Stimulated activated CD4-positive, alpha-beta T cell treated with anti-CD3 and anti-CD28 coated beads, Interleukin-2, amount 100 ng/mL, for 48 hours (primary cell): ENCODE measurements around the gene FSCN2.

ENCODE experiments used
- DNase-seq, 2 donors: peaks; one replicate each; pipeline ENCODE4 v3.0.0-alpha.2; 2020

The FSCN2 gene

GRCh38 chr17:81513753-81514488 is 14.3 kb upstream of the FSCN2 start:
- DNase-seq: no peak

- DNase-seq: no peak
Measured at GRCh38 chr17:81514489-81514738, 13.8 kb upstream of the FSCN2 start.

GRCh38 chr17:81514739-81515529 is 13.2 kb upstream of the FSCN2 start:
- DNase-seq: peak; percentile 64 to 68

- DNase-seq: no peak
Measured at GRCh38 chr17:81515530-81516041, 12.6 kb upstream of the FSCN2 start.

DNA sequence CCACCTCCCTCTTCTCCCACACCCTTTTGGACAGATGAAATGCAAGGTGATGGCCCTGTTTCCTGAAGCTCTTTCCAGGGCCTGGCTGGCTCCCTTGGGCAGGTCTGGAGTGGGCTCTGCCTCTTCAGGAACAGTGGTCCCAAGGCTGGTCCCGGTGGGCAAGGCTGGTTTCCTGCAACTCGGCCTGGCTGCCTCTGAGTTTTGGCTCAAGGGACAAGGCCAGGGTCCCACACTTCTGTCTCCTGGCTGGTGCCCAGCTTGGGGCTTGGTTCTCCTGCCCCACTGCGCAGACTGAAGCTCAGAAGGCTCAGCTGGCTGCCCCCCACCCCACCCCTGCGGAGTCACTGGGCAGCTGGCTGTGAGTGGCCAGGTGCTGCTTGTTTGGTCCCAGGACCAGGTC is 11.7 kb upstream of the FSCN2 start:
- DNase-seq: no peak

DNA sequence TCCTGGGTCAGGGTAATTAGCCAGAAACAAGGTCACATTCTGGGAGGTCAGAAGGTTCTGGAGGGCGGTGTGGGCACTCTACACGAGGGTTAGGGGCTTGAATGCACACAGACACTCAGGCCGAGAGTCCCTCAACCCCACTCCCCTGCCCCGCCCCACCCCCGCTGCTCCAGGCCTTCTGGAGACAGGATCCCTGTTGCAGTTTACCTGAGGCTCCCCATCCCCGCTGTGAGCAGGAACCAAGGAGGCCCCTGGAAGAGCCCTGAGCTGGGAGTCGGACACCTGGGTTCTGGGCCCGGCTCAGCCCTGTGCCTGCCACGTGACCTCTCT is 11.2 kb upstream of the FSCN2 start:
- DNase-seq: no peak

GRCh38 chr17:81517339-81518112 is 10.7 kb upstream of the FSCN2 start:
- DNase-seq: no peak

- DNase-seq: no peak
Measured at GRCh38 chr17:81518113-81518784, 9.9 kb upstream of the FSCN2 start.

- DNase-seq: no peak
Measured at GRCh38 chr17:81518785-81519283, 9.3 kb upstream of the FSCN2 start.

GRCh38 chr17:81519284-81520020 is 8.7 kb upstream of the FSCN2 start:
- peak in 1 of 2 donors; percentile 41 for DNase-seq

- no peak for DNase-seq
Measured at GRCh38 chr17:81520021-81520901, 7.9 kb upstream of the FSCN2 start.

GRCh38 chr17:81522491-81523401 is 5.4 kb upstream of the FSCN2 start:
- DNase-seq: no peak

GRCh38 chr17:81523402-81524038 is 4.7 kb upstream of the FSCN2 start:
- DNase-seq: no peak

DNA sequence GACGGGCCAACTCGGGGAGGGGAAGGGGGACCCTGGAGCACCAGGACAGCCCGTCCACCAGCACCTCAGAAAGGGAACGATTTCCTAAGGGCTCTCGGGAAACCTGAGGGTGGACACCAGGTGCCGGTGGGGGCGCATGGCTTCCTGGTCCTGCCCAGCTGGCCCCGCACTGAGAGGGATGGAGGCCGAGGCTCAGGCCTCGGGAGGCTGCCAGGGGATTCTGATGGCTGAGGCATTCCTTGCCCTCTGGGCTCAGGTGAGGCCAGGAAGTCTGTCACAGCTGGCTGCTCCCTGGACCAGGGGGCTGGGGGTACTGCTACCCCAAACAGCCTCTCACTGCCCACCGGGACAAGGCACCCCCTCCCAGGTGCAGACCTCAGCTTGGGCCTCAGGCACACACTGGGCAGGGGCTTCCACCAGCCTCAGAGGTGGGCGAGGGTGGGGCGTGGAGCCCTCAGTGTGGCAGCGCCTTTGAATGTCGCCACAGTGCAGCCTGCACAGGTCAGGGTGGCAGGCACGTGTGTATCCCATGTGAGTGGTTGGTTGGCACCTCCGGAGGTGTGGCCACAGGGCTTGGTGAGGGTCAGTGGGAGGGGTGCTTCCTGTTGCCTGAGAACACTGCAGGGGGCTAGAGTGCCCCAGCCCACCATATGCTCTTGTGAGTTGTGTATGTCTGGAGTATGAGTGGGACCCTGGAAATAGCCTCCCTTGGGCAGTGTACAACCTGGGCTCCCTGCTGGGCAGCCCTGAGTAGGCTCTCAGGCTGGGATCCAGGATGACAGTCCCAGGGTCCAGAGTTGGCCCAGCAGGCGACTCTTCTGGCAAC is 3.9 kb upstream of the FSCN2 start:
- DNase-seq: no peak

DNA sequence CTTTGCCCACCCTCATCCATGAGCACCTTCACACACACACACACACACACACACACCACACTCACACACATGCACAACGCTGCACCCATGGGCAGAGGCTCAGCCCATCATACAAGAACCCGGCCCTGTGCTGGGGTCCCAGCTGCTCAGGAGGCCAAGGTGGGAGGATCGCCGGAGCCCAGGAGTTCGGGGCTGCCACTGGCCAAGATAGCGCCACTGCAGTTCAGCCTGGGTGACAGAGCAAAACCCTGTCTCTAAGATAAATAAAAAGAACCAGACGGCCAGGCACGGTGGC is 3.4 kb upstream of the FSCN2 start:
- DNase-seq: no peak

GRCh38 chr17:81526662-81527571 is 1.3 kb upstream of the FSCN2 start:
- no peak for DNase-seq

DNA sequence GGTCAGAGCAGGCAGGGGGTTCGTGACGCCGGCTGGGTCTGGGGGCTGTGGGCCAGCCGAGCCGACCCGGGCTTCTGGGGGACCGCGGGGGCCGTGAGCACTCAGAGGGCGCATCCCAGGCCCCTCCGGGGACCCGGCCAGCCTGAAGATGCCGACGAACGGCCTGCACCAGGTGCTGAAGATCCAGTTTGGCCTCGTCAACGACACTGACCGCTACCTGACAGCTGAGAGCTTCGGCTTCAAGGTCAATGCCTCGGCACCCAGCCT is 140 bp downstream of the FSCN2 start:
- DNase-seq: no peak
